Measurements from ENCODE around the gene SUN2.

GRCh38 chr22:38753948-38754750, 1.6 kb downstream of the SUN2 start:
- TF ChIP-seq CTCF (conservative IDR thresholded peaks at IDR 0.05; ENCODE audit: low read depth, low read length) (no peak), RAD21 (IDR thresholded peaks at IDR 0.05; ENCODE audit: low read length) (no peak), POLR2A (IDR thresholded peaks at IDR 0.05; ENCODE audit: low read depth, low read length) (no peak), RCOR1 (IDR thresholded peaks at IDR 0.05; ENCODE audit: insufficient replicate concordance, low read length) (no peak)
